ENCODE measurements around the gene MYL11.

The MYL11 gene

GRCh38 chr16:30354423-30355143, 20.0 kb upstream of the MYL11 start:
- DNase-seq: no peak

GRCh38 chr16:30355144-30355953, 19.3 kb upstream of the MYL11 start, which contains the start of gene CD2BP2:
Gene CD2BP2, minus strand, starts transcription at chr16:30355308. Its CDS starts 627 bp downstream, at chr16:30354681.
- peak; percentile 77 for DNase-seq

- DNase-seq: no peak
Observed at GRCh38 chr16:30355954-30356308, 18.7 kb upstream of the MYL11 start.

GRCh38 chr16:30356401-30357084, 18.1 kb upstream of the MYL11 start:
- DNase-seq: no peak

- DNase-seq: no peak
Observed at GRCh38 chr16:30357085-30357714, 17.4 kb upstream of the MYL11 start.

- DNase-seq: no peak
Observed at GRCh38 chr16:30357715-30358576, 16.7 kb upstream of the MYL11 start.

GRCh38 chr16:30358577-30358936, 16.0 kb upstream of the MYL11 start:
- no peak for DNase-seq

GRCh38 chr16:30358990-30359870, 15.4 kb upstream of the MYL11 start:
- no peak for DNase-seq

- DNase-seq: no peak
Observed at GRCh38 chr16:30359871-30360170, 14.8 kb upstream of the MYL11 start.

- DNase-seq: no peak
Observed at GRCh38 chr16:30361180-30361579, 13.4 kb upstream of the MYL11 start.

- no peak for DNase-seq
Observed at GRCh38 chr16:30365200-30365599, 9.4 kb upstream of the MYL11 start.

- DNase-seq: no peak
Observed at GRCh38 chr16:30366511-30366910, 8.1 kb upstream of the MYL11 start.

- no peak for DNase-seq
Observed at GRCh38 chr16:30367349-30368009, 7.1 kb upstream of the MYL11 start.

GRCh38 chr16:30368122-30368791, 6.3 kb upstream of the MYL11 start:
- no peak for DNase-seq

- no peak for DNase-seq
Observed at GRCh38 chr16:30368792-30369090, 5.9 kb upstream of the MYL11 start.

GRCh38 chr16:30369091-30369937, 5.3 kb upstream of the MYL11 start:
- DNase-seq: no peak

GRCh38 chr16:30369938-30370455, 4.6 kb upstream of the MYL11 start:
- no peak for DNase-seq

- DNase-seq: peak; percentile 95
Observed at GRCh38 chr16:30370456-30371247, 4.0 kb upstream of the MYL11 start, which contains the start of gene TBC1D10B. Gene TBC1D10B, minus strand, starts transcription at chr16:30370494. Its CDS starts 311 bp downstream, at chr16:30370183.
